ENCODE measurements around the gene FARP1. TPM values are rescaled to one million over a fixed set of nuclear protein-coding genes. Genes with fewer than 3 reads are reported as not detected.

FARP1 gene
- total and polyA plus RNA-seq, 2 of the 8 experiments (the other 6 are each of a cell fraction or from before 2014, with no cell fraction given) = 24.7 to 104 TPM

GRCh38 chr13:98480915-98481877, 338.3 kb downstream of the FARP1 start (continued):
- TF ChIP-seq SAP30 (IDR thresholded peaks at IDR 0.05; ENCODE audit: insufficient read depth, insufficient replicate concordance, low read length) = no peak

All from H1 (cell line).